DMS114 treated with DMSO at 0.1 percent for 48 hours (cell line): ENCODE measurements around the gene ARHGAP6.
"Not testable (repeated sequence)": the region's sequence is repeated elsewhere in the genome, so short reads cannot be mapped to it uniquely, and the experiment has no call there.

Experiments used
- DNase-seq: peaks from one replicate; lab custom pipeline; 2025; ENCODE audit not compliant: unreplicated experiment; lab: John Stamatoyannopoulos, UW

Gene ARHGAP6

GRCh38 chrX:11578301-11578700 is 87.4 kb downstream of the ARHGAP6 start:
- not testable (repeated sequence) for DNase-seq

GRCh38 chrX:11577603-11578002 is 88.1 kb downstream of the ARHGAP6 start:
- DNase-seq = no peak

- DNase-seq = no peak
Measured at GRCh38 chrX:11575332-11575731, 90.4 kb downstream of the ARHGAP6 start.

GRCh38 chrX:11567528-11568220 is 98.0 kb downstream of the ARHGAP6 start:
- DNase-seq = no peak

GRCh38 chrX:11566789-11567188 is 98.9 kb downstream of the ARHGAP6 start:
- DNase-seq = no peak

- DNase-seq = no peak
Measured at GRCh38 chrX:11566173-11566572, 99.5 kb downstream of the ARHGAP6 start.

- DNase-seq = no peak
Measured at GRCh38 chrX:11564546-11564945, 101.2 kb downstream of the ARHGAP6 start.

GRCh38 chrX:11562570-11562969 is 103.2 kb downstream of the ARHGAP6 start:
- no peak for DNase-seq

GRCh38 chrX:11558972-11559371 is 106.7 kb downstream of the ARHGAP6 start:
- no peak for DNase-seq

GRCh38 chrX:11557120-11557519 is 108.6 kb downstream of the ARHGAP6 start:
- DNase-seq = no peak

GRCh38 chrX:11555759-11556158 is 110.0 kb downstream of the ARHGAP6 start:
- no peak for DNase-seq

- DNase-seq = no peak
Measured at GRCh38 chrX:11553594-11553993, 112.1 kb downstream of the ARHGAP6 start.

GRCh38 chrX:11551151-11551550 is 114.6 kb downstream of the ARHGAP6 start:
- no peak for DNase-seq

GRCh38 chrX:11546917-11547316 is 118.8 kb downstream of the ARHGAP6 start:
- DNase-seq = no peak

GRCh38 chrX:11543249-11543648 is 122.5 kb downstream of the ARHGAP6 start:
- no peak for DNase-seq

- no peak for DNase-seq
Measured at GRCh38 chrX:11541510-11541909, 124.2 kb downstream of the ARHGAP6 start.

GRCh38 chrX:11540532-11541377 is 125.0 kb downstream of the ARHGAP6 start:
- DNase-seq = no peak

- no peak for DNase-seq
Measured at GRCh38 chrX:11537141-11537540, 128.6 kb downstream of the ARHGAP6 start.

- DNase-seq = no peak
Measured at GRCh38 chrX:11535156-11535919, 130.4 kb downstream of the ARHGAP6 start.

GRCh38 chrX:11533199-11533651 is 132.5 kb downstream of the ARHGAP6 start:
- DNase-seq = peak; percentile 82

- DNase-seq = peak; percentile 2
Measured at GRCh38 chrX:11532291-11533078, 133.2 kb downstream of the ARHGAP6 start.
